CD4-positive, alpha-beta T cell (primary cell): ENCODE results near the gene SBNO2. TPM values are rescaled to one million over a fixed set of nuclear protein-coding genes. Genes with fewer than 3 reads are reported as not detected.

Experiments
- ATAC-seq: fragments of 200-7000 bp; cut with Tn5 transposase; one replicate; pipeline ENCODE4 v1.10.0; 2022; ENCODE audit warnings: mild to moderate bottlenecking; ENCODE audit not compliant: poor library complexity
- CTCF ChIA-PET: fragments of 350-600 bp; sonication (Branson Sonifier 250); formaldehyde crosslinking; loops from one replicate; lab custom pipeline; 2021; ENCODE audit warnings: antibody characterized with exemption, inconsistent platforms; lab: Charles Lee
- POLR2A ChIA-PET: fragments of 350-600 bp; sonication (Branson Sonifier 250); formaldehyde crosslinking; loops from one replicate; lab custom pipeline; 2021; ENCODE audit warnings: antibody characterized with exemption, inconsistent platforms; lab: Charles Lee
- DNase-seq, 14 experiments: peaks; one replicate each; pipeline ENCODE4 v3.0.0-alpha.2; 2013 to 2020; ENCODE audit warnings: mixed read lengths in 2 of 14
- H3K27ac ChIP-seq, 2 donors: one replicate each; pipeline versions ENCODE4 v1.5.1 to v1.7.0; 2013; ENCODE audit warnings: low read length in 2 of 2, low read depth in 1 of 2, mild to moderate bottlenecking in 1 of 2
- H3K27me3 ChIP-seq, 2 experiments: 1 replicate in 1 of 2; 2 replicates in 1 of 2; pipeline versions ENCODE4 v1.6.1 to v1.7.0; 2013; ENCODE audit warnings: low read length in 2 of 2, control low read depth in 1 of 2, mild to moderate bottlenecking in 1 of 2, moderate library complexity in 1 of 2; ENCODE audit not compliant: insufficient read depth in 2 of 2, control insufficient read depth in 1 of 2
- H3K36me3 ChIP-seq: one replicate; pipeline ENCODE4 v1.6.1; 2013; ENCODE audit warnings: low read length, control low read depth; ENCODE audit not compliant: insufficient read depth
- H3K4me1 ChIP-seq: one replicate; pipeline ENCODE4 v1.6.1; 2013; ENCODE audit warnings: low read length, control low read depth; ENCODE audit not compliant: insufficient read depth
- H3K4me3 ChIP-seq: one replicate; pipeline ENCODE4 v1.5.1; 2013; ENCODE audit warnings: mild to moderate bottlenecking, low read length, moderate library complexity
- H3K9me3 ChIP-seq, 2 experiments: 1 replicate in 1 of 2; 2 replicates in 1 of 2; pipeline versions ENCODE4 v1.6.1 to v1.7.0; 2013; ENCODE audit warnings: low read length in 2 of 2, mild to moderate bottlenecking in 2 of 2, control low read depth in 1 of 2, moderate library complexity in 1 of 2; ENCODE audit not compliant: control insufficient read depth in 1 of 2, insufficient read depth in 1 of 2
- H3K27ac Mint-ChIP-seq: one replicate; pipeline ENCODE4 v1.8.0; 2020; ENCODE audit warnings: mixed read lengths
- H3K27me3 Mint-ChIP-seq: one replicate; pipeline ENCODE4 v1.8.0; 2021; ENCODE audit warnings: mixed read lengths
- H3K36me3 Mint-ChIP-seq: one replicate; pipeline ENCODE4 v1.8.0; 2021; ENCODE audit warnings: low read depth, mixed read lengths
- H3K4me1 Mint-ChIP-seq: one replicate; pipeline ENCODE4 v1.8.0; 2021; ENCODE audit warnings: low read depth, mixed read lengths
- H3K4me3 Mint-ChIP-seq: one replicate; pipeline ENCODE4 v1.8.0; 2020; ENCODE audit warnings: mild to moderate bottlenecking, mixed read lengths
- H3K9me3 Mint-ChIP-seq: one replicate; pipeline ENCODE4 v1.8.0; 2020; ENCODE audit warnings: mixed read lengths
- CTCF ChIP-seq: fragments of 200-600 bp; IDR thresholded peaks from one replicate; pipeline ENCODE4 v1.8.0; 2022; ENCODE audit warnings: antibody characterized with exemption, mild to moderate bottlenecking
- intact Hi-C, 2 experiments: fragments of 100-400 bp; cut with DNase I in 1 of 2; cut with micrococcal nuclease in 1 of 2; formaldehyde crosslinking; loops; one replicate each; pipeline versions ENCODE4 v1.15.1 to v1.9.0; 2023 to 2025; cut with DNase I, micrococcal nuclease
- total RNA-seq, 174 experiments: library from RNA in 2 of 174; stranded (reverse) in 2 of 174; gene quantifications; one replicate each; pipeline ENCODE4 v1.2.3 and lab custom pipeline; 2021 to 2026

SBNO2 gene
- total RNA-seq, 2 experiments from 2014 or later, result 126 to 137 TPM

GRCh38 chr19:1109032-1109551 lies 65.0 kb downstream of the SBNO2 start:
- ATAC-seq, result no peak
- Mint-ChIP-seq H3K27me3 (no peaks in the 10 kb centered on the region), H3K4me3 (no peak overlapping the region), H3K27ac (no peak overlapping the region), H3K36me3 (peaks cover 21% of the 10 kb centered on the region), H3K4me1 (no peaks in the 10 kb centered on the region), H3K9me3 (no peaks in the 10 kb centered on the region)
- H3K27me3 ChIP-seq, result no peaks in the 10 kb centered on the region
- no peak for TF ChIP-seq CTCF
- CTCF ChIA-PET, result no interaction called here
- peak in 2 of 14 experiments; percentile 5 to 53 for DNase-seq
- H3K36me3 ChIP-seq, result peaks cover 65% of the 10 kb centered on the region
- no peak overlapping the region for H3K4me3 ChIP-seq
- POLR2A ChIA-PET, result interaction anchor here (0.7 kb wide), 1 partner anchor 160 kb away, joined by 3 read pairs; the partner anchor contains the start of gene CIRBP
- intact Hi-C loops, result loop anchor here in 1 of 2 experiments (10.0 kb wide), 1 partner anchor 314 kb away; the partner anchor contains the start of gene PTBP1
- peaks cover 0 to 4% of the 10 kb centered on the region in 2 experiments for H3K9me3 ChIP-seq
- peaks cover 34% of the 10 kb centered on the region for H3K4me1 ChIP-seq
- no peak overlapping the region for H3K27ac ChIP-seq

GRCh38 chr19:1108291-1109031 lies 65.6 kb downstream of the SBNO2 start:
- ChIA-PET CTCF (no interaction called here), POLR2A (no interaction called here)
- Histone ChIP-seq H3K36me3 (peaks cover 59% of the 10 kb centered on the region), H3K27me3 (no peaks in the 10 kb centered on the region), H3K4me3 (no peak overlapping the region), H3K27ac (no peak overlapping the region), H3K9me3 (peaks cover 0 to 4% of the 10 kb centered on the region in 2 experiments), H3K4me1 (peaks cover 30% of the 10 kb centered on the region)
- TF ChIP-seq CTCF, result no peak
- H3K4me1 Mint-ChIP-seq, result peaks cover 3% of the 10 kb centered on the region
- ATAC-seq, result no peak
- H3K27ac Mint-ChIP-seq, result no peak overlapping the region
- no peaks in the 10 kb centered on the region for H3K9me3 Mint-ChIP-seq
- intact Hi-C loops, result loop anchor here in 1 of 2 experiments (10.0 kb wide), 1 partner anchor 314 kb away; the partner anchor contains the start of gene PTBP1
- no peaks in the 10 kb centered on the region for H3K27me3 Mint-ChIP-seq
- no peak for DNase-seq
- H3K4me3 Mint-ChIP-seq, result no peak overlapping the region
- H3K36me3 Mint-ChIP-seq, result peaks cover 21% of the 10 kb centered on the region

- intact Hi-C loops, result loop anchor here in 1 of 2 experiments (10.0 kb wide), 1 partner anchor 313 kb away; the partner anchor contains the start of gene PTBP1
- no peak for TF ChIP-seq CTCF
- Histone ChIP-seq H3K4me1 (peaks cover 30% of the 10 kb centered on the region), H3K36me3 (peaks cover 52% of the 10 kb centered on the region), H3K27ac (peak overlapping the region in 1 of 2 donors; percentile 10), H3K4me3 (no peak overlapping the region), H3K9me3 (peaks cover 0 to 4% of the 10 kb centered on the region in 2 experiments), H3K27me3 (no peaks in the 10 kb centered on the region)
- ChIA-PET CTCF (no interaction called here), POLR2A (interaction anchor here (1.1 kb wide), 1 partner anchor 41 kb away, joined by 4 read pairs; the partner anchor contains the start of gene ARHGAP45)
- no peak for ATAC-seq
- no peak for DNase-seq
- Mint-ChIP-seq H3K27me3 (no peaks in the 10 kb centered on the region), H3K4me3 (peak overlapping the region; percentile 30), H3K4me1 (peaks cover 9% of the 10 kb centered on the region), H3K9me3 (no peaks in the 10 kb centered on the region), H3K36me3 (peaks cover 21% of the 10 kb centered on the region), H3K27ac (peak overlapping the region; percentile 69)
These were observed 66.3 kb downstream of the SBNO2 start for GRCh38 chr19:1107661-1108261.
